ENCODE measurements around the gene ZSCAN32.

ZSCAN32 gene

DNA sequence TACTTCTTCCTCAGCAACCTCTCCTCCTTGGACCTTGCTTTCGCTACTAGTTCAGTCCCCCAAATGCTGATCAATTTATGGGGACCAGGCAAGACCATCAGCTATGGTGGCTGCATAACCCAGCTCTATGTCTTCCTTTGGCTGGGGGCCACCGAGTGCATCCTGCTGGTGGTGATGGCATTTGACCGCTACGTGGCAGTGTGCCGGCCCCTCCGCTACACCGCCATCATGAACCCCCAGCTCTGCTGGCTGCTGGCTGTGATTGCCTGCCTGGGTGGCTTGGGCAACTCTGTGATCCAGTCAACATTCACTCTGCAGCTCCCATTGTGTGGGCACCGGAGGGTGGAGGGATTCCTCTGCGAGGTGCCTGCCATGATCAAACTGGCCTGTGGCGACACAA lies 44.7 kb downstream of the ZSCAN32 start:
- no peak for DNase-seq

DNA sequence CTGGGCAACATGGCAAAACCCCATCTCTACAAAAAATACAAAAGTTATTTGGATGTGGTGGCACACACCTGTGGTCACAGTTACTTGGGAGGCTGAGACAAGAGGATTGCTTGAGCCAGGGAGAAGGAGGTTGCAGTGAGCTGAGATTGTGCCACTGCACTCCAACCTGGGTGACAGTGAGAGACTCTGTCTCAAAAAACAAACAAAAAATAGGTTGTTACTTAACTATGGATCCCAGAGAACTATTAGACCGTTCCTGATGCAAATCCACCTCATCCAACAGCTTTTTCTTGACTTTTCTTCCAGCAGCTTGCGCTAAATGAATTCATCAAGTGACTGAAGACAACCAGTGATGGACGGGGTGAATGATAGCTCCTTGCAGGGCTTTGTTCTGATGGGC lies 45.2 kb downstream of the ZSCAN32 start, which contains the start of gene OR2C1:
Gene OR2C1, plus strand, starts transcription at position 301 of the 400 bp plus-strand sequence. Its CDS starts 52 bp downstream, at position 353.
- DNase-seq, result no peak

DNA sequence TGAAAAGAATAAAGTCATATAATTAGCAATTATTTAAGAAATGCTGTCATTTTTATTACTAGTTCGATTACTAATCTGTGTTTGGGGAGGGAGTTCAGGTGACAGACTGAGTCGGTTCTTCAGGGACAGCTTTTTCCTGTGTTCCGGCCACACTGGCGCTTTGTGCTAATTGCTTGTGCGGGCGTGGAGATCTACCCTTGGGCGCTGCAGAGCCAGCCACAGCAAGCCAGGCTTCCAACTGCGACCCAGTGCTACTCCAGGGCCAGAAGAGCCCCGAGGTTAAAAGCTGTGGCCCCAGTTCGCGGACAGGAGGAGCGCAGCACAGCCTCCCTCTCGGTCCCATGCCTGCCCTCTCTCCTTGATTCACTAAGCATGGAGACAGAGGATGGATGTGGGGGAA lies 51.6 kb downstream of the ZSCAN32 start:
- DNase-seq, result no peak

DNA sequence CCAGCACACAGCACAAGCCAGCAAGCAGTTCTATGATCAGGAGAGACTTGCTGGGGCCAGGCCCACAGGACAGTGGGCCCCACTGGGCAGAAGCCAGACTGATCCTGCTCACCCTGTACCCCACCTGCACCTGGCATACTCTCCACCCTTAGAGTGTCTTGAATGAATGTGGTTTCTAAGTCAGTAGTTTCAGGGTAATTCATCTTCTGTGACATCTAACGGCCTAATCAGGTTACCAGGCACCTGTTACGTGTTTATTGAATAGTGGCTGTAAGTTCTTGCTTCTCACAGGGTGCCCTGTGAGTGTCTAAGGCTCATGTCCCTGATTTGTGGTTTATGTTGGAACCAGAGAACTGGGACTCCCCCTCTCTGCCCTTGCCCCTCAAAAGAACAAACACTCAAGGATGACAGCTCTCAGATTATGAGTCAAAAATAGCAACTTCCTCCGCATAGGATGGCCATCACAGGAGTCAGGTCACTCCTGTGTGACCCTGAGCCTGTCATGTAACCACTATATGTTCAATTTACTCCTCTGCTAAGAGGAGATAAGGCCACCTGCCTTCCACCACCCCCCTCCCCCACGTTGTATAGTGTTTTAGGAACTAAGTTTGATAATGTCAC lies 52.1 kb downstream of the ZSCAN32 start:
- no peak for DNase-seq

DNA sequence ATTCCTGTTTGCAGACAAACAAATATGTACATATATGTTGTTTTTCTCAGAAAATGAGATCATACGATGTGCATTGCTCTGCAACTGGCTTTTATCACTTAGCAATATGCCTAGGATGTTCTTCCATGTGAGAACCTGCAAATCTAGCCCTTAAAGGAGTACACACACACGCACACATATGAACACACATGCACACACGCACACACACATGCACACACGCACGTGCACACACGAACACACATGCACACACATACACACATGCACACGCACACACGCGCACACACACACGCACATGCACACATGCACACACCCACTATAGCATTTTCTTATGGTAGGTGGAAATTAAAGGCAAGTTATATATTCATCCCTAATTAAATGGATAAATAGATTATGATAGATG lies 53.2 kb downstream of the ZSCAN32 start:
- no peak for DNase-seq

DNA sequence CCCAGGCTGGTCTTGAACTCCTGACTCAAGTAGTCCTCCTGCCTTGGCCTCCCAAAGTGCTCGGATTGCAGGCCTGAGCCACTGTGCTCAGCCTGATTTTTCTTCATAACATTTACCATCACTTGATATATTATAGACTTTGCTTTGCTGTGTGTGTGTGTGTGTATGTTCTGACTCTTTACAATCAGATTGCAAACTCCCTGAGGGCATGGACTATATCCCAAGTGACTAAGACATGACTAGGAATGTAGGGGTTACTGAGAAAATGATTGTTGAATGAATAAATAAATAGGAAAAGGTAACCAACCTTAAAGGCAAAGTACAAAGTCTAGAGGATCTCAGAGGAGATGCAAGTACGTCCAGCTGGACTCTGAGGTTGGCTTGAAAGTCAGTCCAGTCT lies 54.8 kb downstream of the ZSCAN32 start:
- no peak for DNase-seq
